GM19324 (cell line): ENCODE measurements around the gene KLHL18.

Experiments
- ATAC-seq: cut with Tn5 transposase; IDR thresholded peaks from one replicate; pipeline ENCODE4 v1.9.1; 2021; ENCODE audit warnings: mild to moderate bottlenecking, moderate library complexity; ENCODE audit not compliant: unreplicated experiment, low FRiP score

The KLHL18 gene

DNA sequence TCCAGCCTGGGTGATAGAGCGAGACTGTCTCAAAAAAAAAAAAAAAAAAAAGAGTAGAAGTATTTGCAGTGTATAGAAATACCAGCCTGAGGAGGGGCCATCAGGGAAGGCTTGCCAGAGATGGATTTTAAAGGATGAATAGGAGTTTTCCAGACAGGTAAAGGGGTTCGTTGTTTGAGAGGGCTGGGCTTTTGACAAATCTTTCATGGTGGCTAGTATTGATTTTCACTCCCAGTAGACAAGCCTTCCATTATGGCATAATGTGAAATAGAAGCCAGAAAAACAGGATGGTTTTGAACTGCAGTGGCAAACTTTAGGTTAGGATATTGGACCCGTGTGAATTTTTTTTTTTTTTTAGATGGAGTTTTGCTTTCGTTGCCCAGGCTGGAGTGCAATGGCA, 101.7 kb downstream of the KLHL18 start:
- ATAC-seq = no peak

DNA sequence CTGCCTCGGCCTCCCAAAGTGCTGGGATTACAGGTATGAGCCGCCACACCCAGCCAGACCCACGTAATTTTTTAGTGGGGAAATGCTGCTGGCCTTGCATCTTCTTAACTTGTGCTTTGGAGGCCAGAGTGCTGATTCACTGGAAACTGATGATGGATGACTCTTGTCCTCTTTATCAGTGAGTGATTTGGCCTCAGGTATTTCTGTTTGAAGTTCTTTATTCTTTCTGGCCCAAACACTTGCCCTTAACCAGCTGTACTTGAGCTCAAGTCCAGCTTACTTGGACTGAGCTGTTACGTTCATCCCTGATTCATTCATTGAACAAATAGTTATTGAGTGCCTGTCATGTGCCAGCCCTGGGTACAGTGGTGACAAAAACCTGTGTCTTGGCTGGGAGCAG, 102.3 kb downstream of the KLHL18 start:
- ATAC-seq = no peak

DNA sequence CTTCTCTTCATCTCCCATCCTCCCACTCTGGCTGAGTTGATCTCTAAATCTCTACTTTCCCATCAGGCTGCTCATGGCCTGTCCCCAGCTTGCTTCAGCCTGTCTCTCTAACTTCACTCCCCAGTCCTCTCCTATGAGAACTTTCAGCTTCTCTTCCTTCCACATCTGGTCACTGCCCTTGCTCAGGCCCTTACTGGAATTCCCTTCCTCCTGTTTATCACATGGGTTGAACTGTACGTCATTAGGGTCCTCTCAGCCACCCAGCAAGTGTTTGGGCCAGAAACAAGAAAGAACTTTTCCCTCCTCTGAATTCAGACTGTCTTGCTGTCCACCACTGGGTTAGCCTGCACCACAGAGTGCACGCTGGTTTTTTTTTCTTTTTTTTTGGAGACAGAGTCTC, 103.1 kb downstream of the KLHL18 start:
- ATAC-seq = no peak

DNA sequence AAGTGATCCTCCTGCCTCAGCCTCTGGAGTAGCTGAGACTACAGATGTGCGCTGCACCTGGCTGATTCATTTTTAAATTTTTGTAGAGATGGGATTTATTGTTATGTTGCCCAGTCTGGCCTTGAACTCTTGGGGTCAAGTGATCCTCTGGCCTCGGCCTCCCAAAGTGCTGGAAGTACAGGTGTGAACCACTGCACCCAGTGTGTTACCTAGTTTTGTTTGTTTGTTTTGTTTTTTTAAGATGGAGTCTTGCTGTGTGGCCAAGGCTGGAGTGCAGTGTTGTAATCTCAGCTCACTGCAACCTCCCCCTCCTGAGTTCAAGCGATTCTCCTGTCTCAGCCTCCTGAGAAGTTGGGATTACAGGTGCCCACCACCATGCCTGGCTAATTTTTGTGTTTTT, 110.2 kb downstream of the KLHL18 start:
- ATAC-seq = no peak

DNA sequence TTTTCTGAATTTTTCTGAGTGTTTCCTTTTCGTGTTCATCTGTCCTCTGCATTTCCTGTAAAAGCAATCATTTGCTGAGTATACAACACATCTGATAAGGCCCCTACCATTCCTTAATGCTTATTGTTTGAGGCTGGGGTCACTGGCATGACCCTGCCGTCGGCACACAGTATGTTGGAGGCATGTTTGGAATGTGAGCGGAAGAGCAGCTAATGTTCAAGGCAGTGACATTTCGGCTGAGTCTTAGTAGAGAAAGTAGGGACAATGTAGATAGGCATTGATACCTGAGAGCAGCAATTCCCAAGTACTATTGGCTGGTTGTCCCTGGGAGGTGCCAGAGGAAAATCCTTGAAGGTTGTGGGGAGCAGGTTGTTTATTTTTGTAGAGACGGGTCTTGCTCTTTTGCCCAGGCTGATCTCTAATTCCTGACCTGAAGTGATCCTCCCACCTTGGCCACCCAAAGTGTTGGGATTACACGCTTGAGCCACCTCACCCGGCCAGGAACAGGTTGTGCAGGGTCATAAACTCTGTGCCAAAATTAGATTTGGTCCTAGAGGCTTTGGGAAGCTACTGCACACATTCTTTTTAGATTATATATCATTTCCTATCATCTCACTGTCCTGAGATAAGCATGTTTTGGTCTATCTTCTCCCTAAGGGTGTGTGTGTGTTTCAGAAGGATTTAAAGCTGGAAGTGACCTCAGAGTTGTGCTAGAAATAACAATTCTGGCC, 111.6 kb downstream of the KLHL18 start:
- ATAC-seq = no peak

DNA sequence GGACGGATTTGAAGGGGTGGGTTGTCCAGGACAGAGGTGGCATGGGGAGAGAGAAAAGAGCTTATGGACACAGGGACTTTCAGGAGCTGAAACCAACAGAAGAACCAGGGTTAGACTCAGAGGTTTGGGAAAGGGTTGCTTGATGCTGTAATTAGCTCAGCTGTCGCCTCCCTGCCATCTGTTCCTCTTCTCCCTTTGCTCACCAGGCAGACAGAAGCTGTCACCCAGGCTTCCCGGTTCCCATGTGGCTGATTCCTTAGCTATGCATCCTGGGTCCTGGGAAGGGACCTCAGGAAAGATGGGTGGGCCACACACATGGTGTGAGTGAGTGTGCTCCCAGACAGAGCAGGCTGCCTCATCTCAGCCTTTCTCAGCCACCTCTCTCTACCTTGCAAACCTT, 112.1 kb downstream of the KLHL18 start:
- no peak for ATAC-seq
